Prostate gland (tissue), 2 donors: ENCODE results near the gene MINK1.

Experiments used
- POLR2A ChIP-seq: fragments of 450-650 bp; IDR thresholded peaks from one replicate; pipeline ENCODE4 v1.6.1; 2016; ENCODE audit warnings: antibody characterized with exemption, mild to moderate bottlenecking
- TF ChIP-seq, protein P1 (sequence below), 4 experiments: fragments of 200-600 bp in 2 of 4; fragments of 450-650 bp in 2 of 4; sonication (generic) in 2 of 4; IDR thresholded peaks; 1 replicate in 3 of 4; 2 replicates in 1 of 4; pipeline ENCODE4 v1.5.1; 2016 to 2019; ENCODE audit warnings: antibody characterized with exemption in 4 of 4, mild to moderate bottlenecking in 2 of 4, moderate library complexity in 2 of 4

DNA sequence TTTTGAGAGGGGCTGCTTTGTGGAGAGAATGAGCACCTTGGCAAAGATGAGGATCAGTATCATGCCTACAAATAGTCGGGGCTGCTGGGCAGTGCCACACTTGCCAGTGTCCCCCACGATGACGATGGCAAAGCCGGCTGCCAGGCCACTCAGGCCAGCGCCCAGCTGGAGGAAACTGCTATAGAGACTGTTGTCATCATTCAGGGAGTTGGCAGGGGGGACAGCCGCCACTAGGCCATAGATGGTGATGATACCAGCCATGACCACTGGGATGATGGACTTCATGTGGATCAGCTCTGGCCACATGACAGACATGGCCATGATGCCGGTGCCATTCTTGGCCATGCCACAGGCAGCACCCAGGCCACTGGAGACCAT lies 23.8 kb downstream of the MINK1 start:
- TF ChIP-seq, protein P1, sequence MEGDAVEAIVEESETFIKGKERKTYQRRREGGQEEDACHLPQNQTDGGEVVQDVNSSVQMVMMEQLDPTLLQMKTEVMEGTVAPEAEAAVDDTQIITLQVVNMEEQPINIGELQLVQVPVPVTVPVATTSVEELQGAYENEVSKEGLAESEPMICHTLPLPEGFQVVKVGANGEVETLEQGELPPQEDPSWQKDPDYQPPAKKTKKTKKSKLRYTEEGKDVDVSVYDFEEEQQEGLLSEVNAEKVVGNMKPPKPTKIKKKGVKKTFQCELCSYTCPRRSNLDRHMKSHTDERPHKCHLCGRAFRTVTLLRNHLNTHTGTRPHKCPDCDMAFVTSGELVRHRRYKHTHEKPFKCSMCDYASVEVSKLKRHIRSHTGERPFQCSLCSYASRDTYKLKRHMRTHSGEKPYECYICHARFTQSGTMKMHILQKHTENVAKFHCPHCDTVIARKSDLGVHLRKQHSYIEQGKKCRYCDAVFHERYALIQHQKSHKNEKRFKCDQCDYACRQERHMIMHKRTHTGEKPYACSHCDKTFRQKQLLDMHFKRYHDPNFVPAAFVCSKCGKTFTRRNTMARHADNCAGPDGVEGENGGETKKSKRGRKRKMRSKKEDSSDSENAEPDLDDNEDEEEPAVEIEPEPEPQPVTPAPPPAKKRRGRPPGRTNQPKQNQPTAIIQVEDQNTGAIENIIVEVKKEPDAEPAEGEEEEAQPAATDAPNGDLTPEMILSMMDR (IDR thresholded peaks at IDR 0.05): no peak
- no peak for TF ChIP-seq POLR2A
